Measurements from ENCODE around the gene CASQ1. TPM values are rescaled to one million over a fixed set of nuclear protein-coding genes. Genes with fewer than 3 reads are reported as not detected.
A peak's percentile ranks its signal among the peaks of the same experiment; 100 is the strongest.

CASQ1 gene
- total and polyA plus RNA-seq, 9 donors = 182 to 1,024 (median 741) TPM

DNA sequence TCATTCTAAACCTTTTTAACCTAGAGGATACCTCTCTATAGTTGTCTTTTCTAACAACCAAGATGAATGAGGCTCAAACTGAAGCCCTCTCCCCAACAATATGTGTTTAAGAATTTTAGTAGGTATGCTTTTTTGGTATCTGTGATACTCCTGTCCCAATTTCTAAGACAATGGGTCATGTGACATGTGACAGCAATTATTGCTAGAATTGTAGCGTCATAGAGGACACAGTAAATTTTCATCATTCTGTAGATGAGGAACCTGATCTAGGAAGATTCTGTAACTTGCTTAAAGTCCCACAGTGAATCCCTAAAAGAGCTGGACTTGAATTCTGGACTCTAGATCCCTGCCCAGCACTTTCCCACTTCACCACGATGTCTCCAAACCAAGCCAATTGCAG is 11.6 kb upstream of the CASQ1 start:
- H3K9me3 ChIP-seq (replicated peaks; ENCODE audit: control insufficient read depth, low read depth, low read length) = no peaks in the 10 kb centered on the region
- H3K4me1 ChIP-seq (ENCODE audit: control insufficient read depth, insufficient read depth, low read length) = no peaks in the 10 kb centered on the region
- no peak overlapping the region for H3K4me3 ChIP-seq (ENCODE audit: low read length)
- no peak for DNase-seq
- no peak overlapping the region for H3K27ac ChIP-seq (ENCODE audit: low read length)
- no peaks in the 10 kb centered on the region for H3K36me3 ChIP-seq (ENCODE audit: control insufficient read depth, insufficient read depth, low read length)
- H3K27me3 ChIP-seq (ENCODE audit: control insufficient read depth, insufficient read depth, low read length) = no peaks in the 10 kb centered on the region
- 100% methylated on average over 1 of the region's 2 CpGs for WGBS (ENCODE audit: insufficient coverage)

DNA sequence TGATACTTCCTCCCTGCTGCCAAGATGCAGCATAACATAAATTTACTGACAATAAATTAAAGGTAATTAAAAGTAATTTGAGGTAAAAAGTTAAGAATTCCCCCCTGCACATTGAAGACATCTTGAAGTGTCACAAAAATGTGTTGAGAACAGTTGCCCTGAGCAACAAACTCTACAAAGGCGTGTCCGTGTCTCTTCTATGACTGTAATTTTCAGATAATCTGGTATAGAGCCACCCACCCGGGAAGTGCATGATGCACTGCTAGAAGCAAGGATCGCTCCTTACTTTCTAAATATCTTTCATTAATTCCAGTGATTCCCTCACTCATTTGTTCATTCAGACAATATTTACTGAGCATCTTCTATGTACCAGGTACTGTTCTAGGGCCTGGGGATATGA is 11.0 kb upstream of the CASQ1 start:
- WGBS (ENCODE audit: insufficient coverage) = 94% methylated on average over 2 of the region's 4 CpGs
- no peaks in the 10 kb centered on the region for H3K36me3 ChIP-seq (ENCODE audit: control insufficient read depth, insufficient read depth, low read length)
- H3K4me1 ChIP-seq (ENCODE audit: control insufficient read depth, insufficient read depth, low read length) = no peaks in the 10 kb centered on the region
- DNase-seq = no peak
- no peak overlapping the region for H3K4me3 ChIP-seq (ENCODE audit: low read length)
- H3K9me3 ChIP-seq (replicated peaks; ENCODE audit: control insufficient read depth, low read depth, low read length) = no peaks in the 10 kb centered on the region
- no peak overlapping the region for H3K27ac ChIP-seq (ENCODE audit: low read length)
- no peaks in the 10 kb centered on the region for H3K27me3 ChIP-seq (ENCODE audit: control insufficient read depth, insufficient read depth, low read length)

DNA sequence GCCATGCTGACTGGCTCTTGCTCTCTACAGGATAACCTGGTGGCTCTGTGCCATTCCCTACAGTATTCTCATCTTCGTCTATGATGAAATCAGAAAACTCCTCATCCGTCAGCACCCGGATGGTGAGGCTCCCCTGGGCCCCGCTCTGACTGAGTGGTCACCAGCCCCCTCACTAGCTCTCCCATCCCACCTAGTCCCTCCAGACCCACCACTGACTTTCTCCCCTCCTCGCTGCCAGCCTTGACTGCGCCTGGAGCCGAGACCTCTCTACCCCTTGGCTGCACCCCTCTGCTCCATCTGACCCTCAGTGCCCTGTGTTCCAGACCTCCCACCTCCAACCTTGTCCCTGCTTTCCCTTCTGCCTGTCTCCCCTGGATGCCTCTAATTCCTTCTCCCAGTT is 4.1 kb upstream of the CASQ1 start:
- Histone ChIP-seq H3K27ac (ENCODE audit: low read length) (no peak overlapping the region), H3K27me3 (ENCODE audit: control insufficient read depth, insufficient read depth, low read length) (no peaks in the 10 kb centered on the region), H3K4me3 (ENCODE audit: low read length) (no peak overlapping the region), H3K4me1 (ENCODE audit: control insufficient read depth, insufficient read depth, low read length) (peaks cover 38% of the 10 kb centered on the region), H3K36me3 (ENCODE audit: control insufficient read depth, insufficient read depth, low read length) (no peaks in the 10 kb centered on the region), H3K9me3 (replicated peaks; ENCODE audit: control insufficient read depth, low read depth, low read length) (no peaks in the 10 kb centered on the region)
- no peak for DNase-seq
- WGBS (ENCODE audit: insufficient coverage) = 90% methylated on average over 7 of the region's 7 CpGs

DNA sequence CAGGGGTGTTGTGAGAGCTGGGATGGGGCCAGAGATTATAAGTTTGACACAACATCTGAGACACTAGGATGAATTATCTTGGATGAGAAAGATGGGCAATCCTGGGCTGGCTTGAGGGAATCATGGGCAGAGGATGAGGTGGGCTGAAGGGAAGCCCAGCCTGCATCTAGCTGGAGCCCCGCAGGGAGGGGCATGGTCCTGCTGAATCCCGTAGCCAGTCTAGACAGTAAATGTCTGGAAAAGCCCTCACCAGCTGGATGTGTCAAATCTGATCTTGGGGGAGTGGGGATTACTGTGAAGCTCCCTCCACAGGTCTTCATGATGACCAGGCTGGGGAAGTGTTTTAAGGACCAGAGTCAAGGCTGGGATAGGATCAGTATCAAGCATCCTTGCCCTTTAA is 3.6 kb upstream of the CASQ1 start:
- Histone ChIP-seq H3K27ac (ENCODE audit: low read length) (no peak overlapping the region), H3K4me3 (ENCODE audit: low read length) (no peak overlapping the region), H3K27me3 (ENCODE audit: control insufficient read depth, insufficient read depth, low read length) (no peaks in the 10 kb centered on the region), H3K4me1 (ENCODE audit: control insufficient read depth, insufficient read depth, low read length) (peaks cover 38% of the 10 kb centered on the region), H3K9me3 (replicated peaks; ENCODE audit: control insufficient read depth, low read depth, low read length) (no peaks in the 10 kb centered on the region), H3K36me3 (ENCODE audit: control insufficient read depth, insufficient read depth, low read length) (no peaks in the 10 kb centered on the region)
- DNase-seq = no peak
- WGBS (ENCODE audit: insufficient coverage) = 39% methylated on average over 2 of the region's 2 CpGs

DNA sequence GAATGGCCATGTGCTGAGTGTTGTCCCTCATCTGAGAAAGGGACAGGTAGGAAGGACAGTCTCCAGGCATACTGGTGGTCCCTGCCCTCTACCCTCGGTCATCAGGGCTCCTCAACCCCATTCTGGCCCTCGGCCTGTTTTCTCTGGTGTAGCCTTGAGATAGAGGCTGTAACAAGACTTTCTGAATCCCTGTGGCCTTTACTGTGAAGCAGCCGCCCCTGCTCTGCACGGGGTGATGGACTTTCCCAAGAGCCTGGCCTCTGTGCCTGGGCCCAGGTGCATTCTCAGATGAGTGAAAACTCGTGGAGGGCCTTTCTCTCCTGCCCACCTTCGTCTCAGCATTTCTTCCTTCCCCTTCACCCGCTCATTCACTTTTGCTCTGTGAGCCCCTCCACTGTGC is 3.0 kb upstream of the CASQ1 start:
- H3K27ac ChIP-seq (ENCODE audit: low read length) = no peak overlapping the region
- no peaks in the 10 kb centered on the region for H3K27me3 ChIP-seq (ENCODE audit: control insufficient read depth, insufficient read depth, low read length)
- WGBS (ENCODE audit: insufficient coverage) = 73% methylated on average over 3 of the region's 7 CpGs
- no peaks in the 10 kb centered on the region for H3K36me3 ChIP-seq (ENCODE audit: control insufficient read depth, insufficient read depth, low read length)
- no peaks in the 10 kb centered on the region for H3K9me3 ChIP-seq (replicated peaks; ENCODE audit: control insufficient read depth, low read depth, low read length)
- H3K4me1 ChIP-seq (ENCODE audit: control insufficient read depth, insufficient read depth, low read length) = peaks cover 38% of the 10 kb centered on the region
- H3K4me3 ChIP-seq (ENCODE audit: low read length) = no peak overlapping the region
- no peak for DNase-seq

DNA sequence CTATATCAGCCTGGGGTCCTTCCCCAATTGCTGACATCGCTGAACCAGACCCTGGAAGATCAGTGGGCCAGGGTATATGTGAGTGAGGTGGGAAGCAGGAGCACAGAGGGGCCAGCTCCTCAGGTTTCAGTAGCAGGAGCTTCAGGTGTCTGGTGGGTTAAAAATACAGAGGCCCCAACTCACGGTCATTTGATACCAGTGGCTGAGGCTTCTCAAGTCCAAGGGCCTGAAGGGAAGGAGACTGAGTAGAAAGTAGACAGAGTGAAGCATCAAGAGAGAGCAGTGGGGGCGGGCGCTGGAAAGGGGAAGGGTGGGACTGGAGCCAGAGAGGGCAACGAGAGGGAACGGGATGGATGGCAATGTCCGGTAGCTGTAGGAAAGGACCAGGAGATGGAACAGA is 2.0 kb upstream of the CASQ1 start:
- 60% methylated on average over 5 of the region's 7 CpGs for WGBS (ENCODE audit: insufficient coverage)
- Histone ChIP-seq H3K27ac (ENCODE audit: low read length) (peak overlapping the region; percentile 87), H3K27me3 (ENCODE audit: control insufficient read depth, insufficient read depth, low read length) (no peaks in the 10 kb centered on the region), H3K4me1 (ENCODE audit: control insufficient read depth, insufficient read depth, low read length) (peaks cover 47% of the 10 kb centered on the region), H3K9me3 (replicated peaks; ENCODE audit: control insufficient read depth, low read depth, low read length) (no peaks in the 10 kb centered on the region), H3K4me3 (ENCODE audit: low read length) (no peak overlapping the region), H3K36me3 (ENCODE audit: control insufficient read depth, insufficient read depth, low read length) (no peaks in the 10 kb centered on the region)
- DNase-seq = peak; percentile 63

DNA sequence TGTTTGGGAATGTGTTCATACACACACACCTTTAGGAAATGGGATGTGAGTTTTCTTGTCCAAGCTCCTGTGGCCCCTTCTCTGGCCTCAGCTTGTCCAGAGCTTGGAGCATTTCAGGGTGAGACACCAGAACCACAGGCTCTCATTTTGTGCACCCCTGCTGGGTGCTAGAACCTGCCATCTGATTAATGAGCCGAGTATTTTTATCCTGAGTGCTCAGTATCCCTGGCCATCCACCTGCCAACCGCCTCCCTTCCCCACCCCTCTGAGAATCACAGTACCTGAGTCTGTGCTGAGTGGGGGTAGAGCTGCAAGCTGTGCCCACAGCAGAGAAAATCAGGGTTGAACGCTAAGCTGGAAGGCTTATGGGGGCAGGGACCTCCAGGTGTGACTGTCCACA is 1.4 kb downstream of the CASQ1 start:
- no peak for DNase-seq
- H3K4me3 ChIP-seq (ENCODE audit: low read length) = peak overlapping the region; percentile 52
- H3K36me3 ChIP-seq (ENCODE audit: control insufficient read depth, insufficient read depth, low read length) = peaks cover 10% of the 10 kb centered on the region
- peak overlapping the region; percentile 93 for H3K27ac ChIP-seq (ENCODE audit: low read length)
- no peaks in the 10 kb centered on the region for H3K27me3 ChIP-seq (ENCODE audit: control insufficient read depth, insufficient read depth, low read length)
- no peaks in the 10 kb centered on the region for H3K9me3 ChIP-seq (replicated peaks; ENCODE audit: control insufficient read depth, low read depth, low read length)
- H3K4me1 ChIP-seq (ENCODE audit: control insufficient read depth, insufficient read depth, low read length) = peaks cover 46% of the 10 kb centered on the region
- WGBS (ENCODE audit: insufficient coverage) = no CpG with 5 or more reads among the region's 3 CpGs

DNA sequence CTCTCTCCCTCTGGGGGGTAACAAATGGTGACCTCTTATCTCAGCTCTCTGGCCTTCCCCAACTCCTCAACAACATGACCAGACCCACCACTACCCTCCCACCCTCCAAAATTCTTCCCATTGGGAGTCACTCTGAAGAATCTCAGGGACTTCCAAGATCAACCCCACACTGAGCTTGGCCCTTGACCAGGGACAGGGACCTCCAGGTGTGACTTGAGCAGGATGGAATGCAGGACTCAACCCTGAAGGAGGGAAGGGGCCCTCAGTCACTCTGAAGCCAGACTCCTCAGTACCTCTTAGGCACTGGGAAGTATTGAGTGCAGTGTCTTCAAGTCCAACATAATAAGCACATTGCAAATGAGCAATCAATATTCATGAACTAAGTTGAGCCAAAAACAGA is 1.9 kb downstream of the CASQ1 start:
- Histone ChIP-seq H3K9me3 (replicated peaks; ENCODE audit: control insufficient read depth, low read depth, low read length) (no peaks in the 10 kb centered on the region), H3K27me3 (ENCODE audit: control insufficient read depth, insufficient read depth, low read length) (no peaks in the 10 kb centered on the region), H3K27ac (ENCODE audit: low read length) (peak overlapping the region; percentile 93), H3K4me3 (ENCODE audit: low read length) (peak overlapping the region; percentile 52), H3K36me3 (ENCODE audit: control insufficient read depth, insufficient read depth, low read length) (peaks cover 10% of the 10 kb centered on the region), H3K4me1 (ENCODE audit: control insufficient read depth, insufficient read depth, low read length) (peaks cover 43% of the 10 kb centered on the region)
- DNase-seq = no peak

DNA sequence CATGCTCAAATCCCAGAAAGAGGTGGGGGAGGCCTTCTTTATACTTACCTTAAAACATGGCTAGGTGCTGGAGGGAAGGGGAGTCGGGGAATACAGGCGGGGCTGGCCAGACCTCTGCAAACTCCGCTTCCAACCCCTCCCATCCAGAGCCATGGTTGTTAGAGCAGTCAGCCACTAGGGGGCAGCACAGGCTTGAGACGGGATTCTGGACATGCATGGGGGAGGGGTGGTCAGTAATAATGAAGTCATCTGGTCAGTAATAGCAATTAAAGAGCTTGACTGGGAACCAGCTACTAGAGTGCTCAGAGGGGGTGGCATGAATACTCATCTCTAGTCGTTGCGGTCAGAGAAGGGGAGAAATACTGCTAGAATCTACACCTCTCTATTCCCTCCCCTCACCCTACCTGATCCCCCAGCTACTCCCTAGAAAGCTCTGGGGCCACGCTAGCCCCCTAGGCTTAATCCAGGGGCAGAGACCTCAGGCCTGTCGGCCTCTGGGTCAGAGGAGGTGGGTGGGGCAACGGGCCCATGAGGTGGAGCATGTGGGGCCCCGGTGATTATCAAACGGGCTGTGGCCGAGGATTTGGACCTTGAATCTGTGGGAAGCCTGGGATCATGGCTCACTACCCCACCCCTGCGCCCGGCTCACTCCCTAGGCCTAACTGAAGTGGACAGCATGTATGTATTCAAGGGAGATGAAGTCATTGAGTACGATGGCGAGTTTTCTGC is 2.9 kb downstream of the CASQ1 start:
- DNase-seq = peak; percentile 93
- Histone ChIP-seq H3K4me1 (ENCODE audit: control insufficient read depth, insufficient read depth, low read length) (peaks cover 38% of the 10 kb centered on the region), H3K9me3 (replicated peaks; ENCODE audit: control insufficient read depth, low read depth, low read length) (no peaks in the 10 kb centered on the region), H3K27ac (ENCODE audit: low read length) (peak overlapping the region; percentile 93), H3K4me3 (ENCODE audit: low read length) (peak overlapping the region; percentile 52), H3K27me3 (ENCODE audit: control insufficient read depth, insufficient read depth, low read length) (no peaks in the 10 kb centered on the region), H3K36me3 (ENCODE audit: control insufficient read depth, insufficient read depth, low read length) (peaks cover 10% of the 10 kb centered on the region)
- 25% methylated on average over 4 of the region's 16 CpGs for WGBS (ENCODE audit: insufficient coverage)

DNA sequence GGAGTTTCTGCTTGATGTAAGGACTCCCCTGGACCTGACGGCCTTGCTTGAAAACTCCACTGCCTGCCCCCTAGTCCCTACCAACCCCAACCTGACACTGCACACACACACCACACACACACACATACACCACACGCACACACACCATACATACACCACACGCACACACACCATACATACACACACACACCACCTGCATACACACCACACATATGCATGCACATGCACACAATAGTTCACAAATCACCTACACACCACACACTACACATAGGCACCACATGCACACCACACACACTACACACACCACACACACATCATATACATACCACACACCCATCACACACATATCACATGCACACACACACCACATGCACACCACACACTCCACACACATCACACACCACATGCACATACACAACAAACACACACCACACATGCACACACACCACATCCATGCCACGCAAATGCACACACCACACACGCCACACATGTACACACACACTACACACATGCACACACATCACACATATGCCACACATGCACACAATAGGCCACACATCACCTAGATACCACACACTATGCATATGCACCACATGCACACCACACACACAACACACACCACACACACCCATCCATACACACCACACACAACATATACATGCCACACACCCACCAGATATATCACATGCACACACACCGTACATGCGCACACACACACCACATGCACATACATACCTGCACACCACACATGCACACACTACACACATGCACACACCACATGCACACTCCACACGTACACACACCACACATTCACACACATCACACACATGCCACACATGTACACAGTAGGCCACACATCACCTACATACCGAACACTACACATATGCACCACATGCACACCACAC is 3.7 kb downstream of the CASQ1 start:
- Histone ChIP-seq H3K4me3 (ENCODE audit: low read length) (no peak overlapping the region), H3K36me3 (ENCODE audit: control insufficient read depth, insufficient read depth, low read length) (peaks cover 13% of the 10 kb centered on the region), H3K4me1 (ENCODE audit: control insufficient read depth, insufficient read depth, low read length) (peaks cover 30% of the 10 kb centered on the region), H3K9me3 (replicated peaks; ENCODE audit: control insufficient read depth, low read depth, low read length) (no peaks in the 10 kb centered on the region), H3K27ac (ENCODE audit: low read length) (no peak overlapping the region), H3K27me3 (ENCODE audit: control insufficient read depth, insufficient read depth, low read length) (no peaks in the 10 kb centered on the region)
- 90% methylated on average over 9 of the region's 9 CpGs for WGBS (ENCODE audit: insufficient coverage)
- no peak for DNase-seq
